Stimulated activated CD8-positive, alpha-beta memory T cell treated with anti-CD3 and anti-CD28 coated beads, Interleukin-12 subunit alpha, Interleukin-12 subunit beta, amount 100 ng/mL, for 24 hours (primary cell): ENCODE data around the gene CHST4.
"Not testable (repeated sequence)": the region's sequence is repeated elsewhere in the genome, so short reads cannot be mapped to it uniquely, and the experiment has no call there.

ENCODE experiments used
- DNase-seq: peaks from one replicate; pipeline ENCODE4 v3.0.0-alpha.2; 2020; ENCODE audit errors: extremely low read depth

The CHST4 gene

DNA sequence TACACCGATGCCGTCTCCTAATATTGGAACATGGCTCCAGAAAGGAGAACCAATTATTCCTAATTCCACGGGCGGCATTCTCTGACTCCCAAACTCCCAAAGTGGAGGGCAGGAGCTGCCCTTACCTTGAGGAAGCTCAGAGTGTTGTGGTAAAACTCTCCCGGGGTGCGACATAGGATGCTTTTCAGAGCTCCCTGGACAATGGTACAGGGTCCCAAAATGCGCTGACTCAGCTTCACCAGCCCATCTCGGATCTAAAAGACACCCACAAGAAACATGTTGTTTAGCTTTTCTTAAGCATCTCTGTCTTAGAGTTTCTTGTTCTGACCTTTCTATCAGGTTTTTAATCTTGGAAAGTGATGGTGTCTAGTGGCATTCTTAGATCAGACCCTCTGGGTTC lies 43.9 kb downstream of the CHST4 start:
- DNase-seq, result no peak

- DNase-seq, result no peak
Measured at GRCh38 chr16:71572497-71573116, 46.4 kb downstream of the CHST4 start.

GRCh38 chr16:71573387-71574094 lies 47.3 kb downstream of the CHST4 start:
- DNase-seq, result no peak

- no peak for DNase-seq
Measured at GRCh38 chr16:71574702-71575101, 48.5 kb downstream of the CHST4 start.

DNA sequence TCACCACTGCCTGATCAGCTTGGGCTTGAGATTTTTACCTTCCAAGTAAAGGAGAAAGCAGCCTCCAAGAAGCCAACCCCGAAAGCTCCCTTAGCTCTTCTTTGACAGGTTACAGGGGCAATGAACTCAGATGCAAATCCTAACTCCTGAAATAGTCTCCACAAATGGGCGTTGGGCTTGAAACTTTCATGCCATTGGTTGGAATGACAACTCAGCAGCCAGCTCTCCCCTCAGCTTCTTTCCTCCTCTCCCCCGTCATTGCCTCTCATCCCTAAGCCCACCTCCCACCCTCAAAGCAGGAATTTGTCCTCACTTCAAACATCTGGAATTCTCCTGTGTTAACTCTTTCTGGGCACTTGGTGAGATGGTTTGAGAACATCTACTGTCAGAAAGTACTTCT lies 50.7 kb downstream of the CHST4 start, which contains the start of gene TAT:
TSS of gene TAT (minus strand) at position 122 of the 400 bp plus-strand sequence. CDS start 677 bp downstream, outside the sequence.
- DNase-seq, result no peak

- DNase-seq, result not testable (repeated sequence)
Measured at GRCh38 chr16:71582553-71582848, 56.3 kb downstream of the CHST4 start.

GRCh38 chr16:71584543-71585317 lies 58.5 kb downstream of the CHST4 start:
- DNase-seq, result no peak

DNA sequence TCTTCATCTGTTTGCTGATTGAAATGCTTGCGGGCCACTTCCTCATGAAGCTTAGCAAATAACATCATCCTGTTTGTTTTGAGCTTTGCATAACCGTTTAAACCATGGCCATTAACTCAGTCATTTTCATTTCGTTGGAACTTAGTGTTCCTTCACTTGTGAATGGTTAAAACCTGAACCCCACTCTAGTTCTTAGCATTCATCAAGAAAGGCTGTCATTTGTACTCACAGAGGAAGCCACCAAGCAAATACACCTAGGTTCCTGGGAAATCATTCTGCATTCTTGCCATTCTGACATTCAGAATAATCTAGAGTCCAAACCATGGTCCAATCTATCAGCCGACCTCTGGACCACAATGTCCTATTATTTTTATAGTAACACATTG lies 59.1 kb downstream of the CHST4 start:
- DNase-seq, result no peak
